ENCODE measurements around the gene TBL3. TPM values are rescaled to one million over a fixed set of nuclear protein-coding genes. Genes with fewer than 3 reads are reported as not detected.

Gene TBL3
- total and polyA plus RNA-seq, 2 donors (not counting 1 experiment from before 2014, with no cell fraction given): 31.9 to 52.2 TPM

DNA sequence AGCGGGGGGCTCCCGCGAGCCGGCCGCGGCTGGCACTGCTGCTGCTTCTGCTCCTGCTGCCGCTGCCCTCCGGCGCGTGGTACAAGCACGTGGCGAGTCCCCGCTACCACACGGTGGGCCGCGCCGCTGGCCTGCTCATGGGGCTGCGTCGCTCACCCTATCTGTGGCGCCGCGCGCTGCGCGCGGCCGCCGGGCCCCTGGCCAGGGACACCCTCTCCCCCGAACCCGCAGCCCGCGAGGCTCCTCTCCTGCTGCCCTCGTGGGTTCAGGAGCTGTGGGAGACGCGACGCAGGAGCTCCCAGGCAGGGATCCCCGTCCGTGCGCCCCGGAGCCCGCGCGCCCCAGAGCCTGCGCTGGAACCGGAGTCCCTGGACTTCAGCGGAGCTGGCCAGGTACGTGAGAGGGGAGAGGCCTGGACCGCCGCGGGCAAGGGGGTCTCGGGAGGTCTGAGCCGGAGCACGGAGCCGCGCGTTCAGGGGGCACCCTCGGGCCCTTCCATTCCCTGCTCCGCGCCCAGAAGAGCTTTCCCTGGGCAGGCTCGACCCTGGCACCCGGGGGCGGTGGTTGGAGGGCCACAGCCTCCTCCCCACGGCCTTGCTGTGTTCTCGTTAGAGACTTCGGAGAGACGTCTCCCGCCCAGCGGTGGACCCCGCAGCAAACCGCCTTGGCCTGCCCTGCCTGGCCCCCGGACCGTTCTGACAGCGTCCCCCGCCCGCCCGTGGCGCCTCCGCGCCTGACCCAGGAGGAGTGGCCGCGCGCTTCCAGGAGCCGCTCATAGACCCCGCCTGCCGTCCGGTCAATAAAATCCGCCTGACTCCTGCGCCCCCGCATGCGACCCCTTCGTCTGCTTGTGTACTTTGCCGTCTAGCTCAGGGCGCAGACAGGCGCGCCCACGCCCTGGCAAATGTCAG is 48.3 kb downstream of the TBL3 start:
- ChIA-PET POLR2A (interaction anchor here (0.7 to 1.3 kb wide), 4 partner anchors 55 to 129 kb away, joined by 3 to 12 read pairs (median 7); no protein-coding TSS in a partner anchor), CTCF (interaction anchor here (0.9 to 2.8 kb wide), 4 partner anchors 16 to 135 kb away, joined by 3 to 14 read pairs (median 7); partner anchors contain the start of genes PKD1 and TRAF7)
- 4% methylated on average over 96 of the region's 96 CpGs for whole genome bisulfite sequencing (ENCODE audit: insufficient coverage)
- intact Hi-C loops (cut with micrococcal nuclease): loop anchor here (10.0 kb wide), 2 partner anchors 235 to 485 kb away; partner anchors contain the start of gene ECI1
- H3K9ac ChIP-seq (ENCODE audit: low read length): no peak overlapping the region
- Mint-ChIP-seq H3K9me3 (ENCODE audit: insufficient read depth) (no peaks in the 10 kb centered on the region), H3K4me1 (peaks cover 15% of the 10 kb centered on the region), H3K27ac (no peak overlapping the region), H3K27me3 (peaks cover 21% of the 10 kb centered on the region), H3K4me3 (peak overlapping the region; percentile 37)
- H3K4me1 ChIP-seq (ENCODE audit: control insufficient read depth in 2 of 2, insufficient read depth in 2 of 2, low read length in 2 of 2): peaks cover 23 to 29% of the 10 kb centered on the region in 2 donors
- ATAC-seq (ENCODE audit: low read depth) (no peak), DNase-seq (peak; percentile 33)
- no peaks in the 10 kb centered on the region for H3K9me3 ChIP-seq (ENCODE audit: control extremely low read depth in 1 of 3, control insufficient read depth in 2 of 3, insufficient read depth in 1 of 3, low read length in 2 of 3)
- peak overlapping the region; percentile 42 for H2AFZ ChIP-seq (ENCODE audit: insufficient read depth, low read depth, low read length, poor library complexity, severe bottlenecking)
- H3K79me2 ChIP-seq (ENCODE audit: control insufficient read depth, insufficient read depth, low read length): no peaks in the 10 kb centered on the region
- TF ChIP-seq EZH2 (IDR thresholded peaks at IDR 0.05; ENCODE audit: borderline replicate concordance, insufficient read depth, low read depth, low read length, poor library complexity, severe bottlenecking) (no peak), CTCF (IDR thresholded peaks at IDR 0.05) (no peak)
- peak overlapping the region; percentile 67 for H3K4me2 ChIP-seq (replicated peaks; ENCODE audit: low read depth, low read length, poor library complexity, severe bottlenecking)
- no peak overlapping the region for H3K4me3 ChIP-seq (ENCODE audit: control extremely low read depth in 1 of 5, extremely low read depth in 1 of 5, insufficient read depth in 1 of 5, low read depth in 2 of 5, low read length in 4 of 5)
- no peak overlapping the region for H3K27ac ChIP-seq (ENCODE audit: low read length in 2 of 2)
- H3K36me3 ChIP-seq (replicated peaks in 1 of 2; ENCODE audit: control extremely low read depth in 1 of 2, control insufficient read depth in 1 of 2, extremely low read depth in 1 of 2, insufficient read depth in 2 of 2, low read length in 1 of 2): no peaks in the 10 kb centered on the region
- H4K20me1 ChIP-seq (ENCODE audit: control insufficient read depth, insufficient read depth, low read length, poor library complexity, severe bottlenecking): no peaks in the 10 kb centered on the region
- peaks cover 0 to 47% (median 16%) of the 10 kb centered on the region in 4 experiments for H3K27me3 ChIP-seq (replicated peaks in 1 of 4; ENCODE audit: control extremely low read depth in 1 of 4, control insufficient read depth in 3 of 4, insufficient read depth in 4 of 4, low read length in 3 of 4)
